ENCODE measurements around the gene PRDM16.

- no peak for TF ChIP-seq CTCF (IDR thresholded peaks at IDR 0.05; ENCODE audit: low read length)
- no peak for TF ChIP-seq EZH2phosphoT487 (IDR thresholded peaks at IDR 0.05; ENCODE audit: low read length)
Observed at GRCh38 chr1:3183813-3184212, 114.8 kb downstream of the PRDM16 start.
